Cardiac muscle cell (in vitro differentiated cells and primary cell): ENCODE results near the gene HOXB2. TPM values are rescaled to one million over a fixed set of nuclear protein-coding genes. Genes with fewer than 3 reads are reported as not detected.

Source experiments
- DNase-seq, 2 donors: peaks; one replicate each; pipeline versions ENCODE4 v3.0.0 to v3.0.0-alpha.2; 2010 to 2017; ENCODE audit warnings: low read depth in 1 of 2, low spot score in 1 of 2
- H3K27ac ChIP-seq: fragments of 200-600 bp; sonication (generic); 2 replicates; pipeline ENCODE4 v1.5.1; 2016
- H3K27me3 ChIP-seq: fragments of 200-600 bp; sonication (generic); 2 replicates; pipeline ENCODE4 v1.6.0; 2016; ENCODE audit warnings: control low read depth
- H3K36me3 ChIP-seq: fragments of 200-600 bp; sonication (generic); 2 replicates; pipeline ENCODE4 v1.5.1; 2016; ENCODE audit warnings: control low read depth
- H3K4me1 ChIP-seq: fragments of 200-600 bp; sonication (generic); 2 replicates; pipeline ENCODE4 v1.8.1; 2017; ENCODE audit warnings: low read depth, mild to moderate bottlenecking, mixed run types
- H3K4me3 ChIP-seq: fragments of 200-600 bp; sonication (generic); 2 replicates; pipeline ENCODE4 v1.5.1; 2016; ENCODE audit warnings: mild to moderate bottlenecking
- H3K9me3 ChIP-seq: fragments of 200-600 bp; sonication (generic); 2 replicates; pipeline ENCODE4 v1.5.1; 2017; ENCODE audit warnings: low read depth, mild to moderate bottlenecking, control low read depth
- polyA plus RNA-seq: library from polyadenylated mRNA; unstranded; fragments of >200 nt; fragmentation: Nextera tagmentation; extraction: Ambion mirVana; gene quantifications from 2 replicates; pipeline ENCODE4 v1.2.1, GENCODE V29; 2016
- total RNA-seq: library from RNA; depleted of rRNA; stranded (reverse); fragments of >200 nt; gene quantifications from 2 replicates; pipeline ENCODE4 v1.2.3, GENCODE V29; 2016
- TF ChIP-seq, protein P1 (sequence below): IDR thresholded peaks from 2 replicates; pipeline ENCODE4 v1.5.1; 2012; ENCODE audit warnings: low read depth, mild to moderate bottlenecking, low read length

Gene HOXB2
- total and polyA plus RNA-seq, 2 experiments from 2014 or later, result 107 to 111 TPM

DNA sequence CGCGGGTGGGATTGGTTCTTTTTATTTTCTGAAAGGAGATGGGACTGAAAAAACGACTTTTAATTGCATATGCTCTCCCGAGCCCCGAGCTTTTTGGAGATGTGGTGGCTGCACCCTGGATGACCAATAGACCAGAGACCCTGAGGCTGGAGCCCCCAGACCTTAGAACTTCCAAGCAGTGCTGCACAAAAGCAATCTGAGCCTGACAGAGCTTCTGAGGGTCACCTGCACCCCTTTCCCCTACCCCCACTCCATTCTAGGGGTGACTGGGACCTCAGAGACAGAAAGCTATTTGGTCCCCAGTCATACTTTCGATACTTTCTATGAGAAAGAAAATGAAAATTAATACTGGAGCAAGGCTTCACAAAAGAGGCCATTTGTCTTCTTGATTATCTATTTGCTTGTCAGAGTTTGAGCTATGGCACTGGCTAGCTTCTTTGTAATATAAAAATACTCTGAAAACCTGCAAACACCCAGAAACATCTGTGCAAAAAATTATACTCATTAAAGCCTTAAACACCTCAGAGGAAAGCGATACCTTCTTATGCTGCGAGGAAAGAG, 29.7 kb upstream of the HOXB2 start:
- Histone ChIP-seq H3K9me3 (no peaks in the 10 kb centered on the region), H3K27ac (no peak overlapping the region), H3K27me3 (peaks cover 97% of the 10 kb centered on the region), H3K4me3 (no peak overlapping the region), H3K36me3 (no peaks in the 10 kb centered on the region), H3K4me1 (peaks cover 20% of the 10 kb centered on the region)
- no peak for DNase-seq
- TF ChIP-seq, protein P1, sequence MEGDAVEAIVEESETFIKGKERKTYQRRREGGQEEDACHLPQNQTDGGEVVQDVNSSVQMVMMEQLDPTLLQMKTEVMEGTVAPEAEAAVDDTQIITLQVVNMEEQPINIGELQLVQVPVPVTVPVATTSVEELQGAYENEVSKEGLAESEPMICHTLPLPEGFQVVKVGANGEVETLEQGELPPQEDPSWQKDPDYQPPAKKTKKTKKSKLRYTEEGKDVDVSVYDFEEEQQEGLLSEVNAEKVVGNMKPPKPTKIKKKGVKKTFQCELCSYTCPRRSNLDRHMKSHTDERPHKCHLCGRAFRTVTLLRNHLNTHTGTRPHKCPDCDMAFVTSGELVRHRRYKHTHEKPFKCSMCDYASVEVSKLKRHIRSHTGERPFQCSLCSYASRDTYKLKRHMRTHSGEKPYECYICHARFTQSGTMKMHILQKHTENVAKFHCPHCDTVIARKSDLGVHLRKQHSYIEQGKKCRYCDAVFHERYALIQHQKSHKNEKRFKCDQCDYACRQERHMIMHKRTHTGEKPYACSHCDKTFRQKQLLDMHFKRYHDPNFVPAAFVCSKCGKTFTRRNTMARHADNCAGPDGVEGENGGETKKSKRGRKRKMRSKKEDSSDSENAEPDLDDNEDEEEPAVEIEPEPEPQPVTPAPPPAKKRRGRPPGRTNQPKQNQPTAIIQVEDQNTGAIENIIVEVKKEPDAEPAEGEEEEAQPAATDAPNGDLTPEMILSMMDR, result no peak

- H3K27ac ChIP-seq, result no peak overlapping the region
These were observed 27.0 kb upstream of the HOXB2 start for GRCh38 chr17:48571826-48572417.

DNA sequence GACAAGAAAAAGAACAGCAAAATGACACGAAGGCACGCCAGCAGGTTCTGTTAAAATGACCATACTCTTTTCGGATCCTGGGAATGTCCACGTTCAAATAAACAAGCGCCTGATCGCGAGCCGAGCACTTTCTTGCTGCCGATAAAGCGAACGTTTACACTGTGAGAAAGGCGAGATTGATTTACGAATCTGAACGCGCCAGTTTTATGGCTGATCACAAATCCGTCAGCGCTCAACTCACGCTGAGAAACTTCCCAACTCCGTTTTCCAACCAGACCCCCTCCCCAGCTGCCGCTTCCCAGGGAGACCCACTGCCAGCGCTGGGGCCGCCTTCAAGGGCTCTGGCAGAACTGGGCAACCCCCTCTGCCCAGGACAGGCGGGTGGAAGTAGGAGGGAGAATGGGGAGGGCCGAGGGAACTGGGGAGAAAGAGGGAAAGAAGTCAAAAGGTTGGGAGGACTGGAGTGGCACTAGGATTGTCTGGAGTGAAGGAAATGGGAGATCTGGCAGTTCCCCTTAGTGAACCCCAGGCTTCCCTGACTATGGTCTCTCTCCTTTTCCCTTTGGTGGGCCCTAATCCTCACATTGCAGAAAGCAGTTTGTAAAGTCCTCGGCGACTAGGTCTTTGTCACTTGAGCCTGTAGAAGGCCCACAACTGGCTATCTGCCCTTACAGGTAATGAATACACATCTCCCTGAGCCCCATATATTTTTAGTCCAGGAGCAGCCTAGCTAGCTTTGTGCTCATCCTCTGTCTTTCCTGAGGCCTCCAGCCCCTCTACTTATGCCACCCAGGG, 26.3 kb upstream of the HOXB2 start:
- Histone ChIP-seq H3K27ac (no peak overlapping the region), H3K4me1 (peaks cover 34% of the 10 kb centered on the region), H3K27me3 (peaks cover 100% of the 10 kb centered on the region), H3K4me3 (no peak overlapping the region), H3K36me3 (no peaks in the 10 kb centered on the region), H3K9me3 (no peaks in the 10 kb centered on the region)
- TF ChIP-seq, protein P1, result no peak
- DNase-seq, result no peak

More at GRCh38 chr17:48571826-48572417, 27.0 kb upstream of the HOXB2 start:
- Histone ChIP-seq H3K27me3 (peaks cover 100% of the 10 kb centered on the region), H3K36me3 (no peaks in the 10 kb centered on the region), H3K4me1 (peaks cover 34% of the 10 kb centered on the region), H3K9me3 (no peaks in the 10 kb centered on the region), H3K4me3 (no peak overlapping the region)
- TF ChIP-seq, protein P1, result no peak
- no peak for DNase-seq

GRCh38 chr17:48570325-48571023, 25.6 kb upstream of the HOXB2 start:
- Histone ChIP-seq H3K9me3 (no peaks in the 10 kb centered on the region), H3K36me3 (no peaks in the 10 kb centered on the region), H3K27me3 (peaks cover 100% of the 10 kb centered on the region), H3K4me1 (peaks cover 35% of the 10 kb centered on the region), H3K4me3 (no peak overlapping the region), H3K27ac (no peak overlapping the region)
- TF ChIP-seq, protein P1, result no peak
- no peak for DNase-seq

- Histone ChIP-seq H3K27ac (no peak overlapping the region), H3K36me3 (no peaks in the 10 kb centered on the region), H3K4me3 (no peak overlapping the region), H3K9me3 (no peaks in the 10 kb centered on the region), H3K4me1 (peaks cover 42% of the 10 kb centered on the region), H3K27me3 (peaks cover 100% of the 10 kb centered on the region)
- TF ChIP-seq, protein P1, result no peak
- DNase-seq, result no peak
These were observed 24.9 kb upstream of the HOXB2 start for GRCh38 chr17:48569674-48570324.
